Astrocyte of the cerebellum (primary cell): Measurements from ENCODE around the gene PRDM8.
A peak's percentile ranks its signal among the peaks of the same experiment; 100 is the strongest.

Experiments used
- DNase-seq: peaks from one replicate; pipeline ENCODE4 v3.0.0-alpha.2; 2011; ENCODE audit warnings: low read depth
- H3K4me3 ChIP-seq: 2 replicates; pipeline ENCODE4 v1.5.1; 2011; ENCODE audit warnings: mild to moderate bottlenecking, low read depth, low read length, moderate library complexity
- in situ Hi-C: cut with HindIII; loops from 2 replicates; pipeline ENCODE4 v1.10.0; 2017; ENCODE audit warnings: low sequenced_read_pairs
- TF ChIP-seq, protein P1 (sequence below): IDR thresholded peaks from 2 replicates; pipeline ENCODE4 v1.5.1; 2012; ENCODE audit warnings: low read length, low read depth, moderate library complexity, mild to moderate bottlenecking; ENCODE audit errors: missing control alignments

PRDM8 gene

DNA sequence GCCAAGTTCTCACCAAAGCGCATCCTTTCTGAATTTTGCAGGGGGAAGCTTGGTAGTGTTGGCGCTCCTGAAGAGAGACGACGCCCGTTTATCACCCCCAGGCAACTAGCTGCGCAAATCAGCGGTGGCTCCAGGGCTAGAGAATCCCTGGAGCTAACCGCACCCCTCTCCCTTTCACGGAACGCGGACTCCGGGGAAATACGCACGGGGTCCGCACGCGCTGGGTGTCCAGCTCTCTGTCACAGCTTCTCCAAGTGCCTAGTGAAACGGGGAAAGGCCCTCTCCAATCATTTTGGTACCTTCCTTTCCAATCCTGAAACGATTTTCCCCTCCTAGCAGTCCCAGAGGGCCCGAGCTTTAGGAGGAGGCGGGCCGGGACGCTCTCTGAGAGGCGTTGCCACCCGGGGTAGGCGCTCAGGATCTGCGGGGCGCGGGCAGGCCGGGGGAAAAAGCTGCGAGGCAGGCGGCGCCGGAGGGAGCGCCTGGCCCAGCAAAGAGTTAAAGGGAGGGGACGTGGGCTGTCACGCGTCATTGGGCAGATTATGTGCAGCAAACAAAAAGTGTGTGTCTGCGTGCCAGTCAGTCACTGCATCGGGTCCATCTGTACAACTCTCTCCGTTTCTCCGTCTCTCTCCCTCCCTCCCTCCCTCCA, at the start of gene PRDM8:
TSS of gene PRDM8 (plus strand) at position 582 of the 652 bp plus-strand sequence. CDS start 2,578 bp downstream, outside the sequence.
- H3K4me3 ChIP-seq, result peak within 1 kb of the TSS; percentile 47
- no peak for DNase-seq
- TF ChIP-seq, protein P1, sequence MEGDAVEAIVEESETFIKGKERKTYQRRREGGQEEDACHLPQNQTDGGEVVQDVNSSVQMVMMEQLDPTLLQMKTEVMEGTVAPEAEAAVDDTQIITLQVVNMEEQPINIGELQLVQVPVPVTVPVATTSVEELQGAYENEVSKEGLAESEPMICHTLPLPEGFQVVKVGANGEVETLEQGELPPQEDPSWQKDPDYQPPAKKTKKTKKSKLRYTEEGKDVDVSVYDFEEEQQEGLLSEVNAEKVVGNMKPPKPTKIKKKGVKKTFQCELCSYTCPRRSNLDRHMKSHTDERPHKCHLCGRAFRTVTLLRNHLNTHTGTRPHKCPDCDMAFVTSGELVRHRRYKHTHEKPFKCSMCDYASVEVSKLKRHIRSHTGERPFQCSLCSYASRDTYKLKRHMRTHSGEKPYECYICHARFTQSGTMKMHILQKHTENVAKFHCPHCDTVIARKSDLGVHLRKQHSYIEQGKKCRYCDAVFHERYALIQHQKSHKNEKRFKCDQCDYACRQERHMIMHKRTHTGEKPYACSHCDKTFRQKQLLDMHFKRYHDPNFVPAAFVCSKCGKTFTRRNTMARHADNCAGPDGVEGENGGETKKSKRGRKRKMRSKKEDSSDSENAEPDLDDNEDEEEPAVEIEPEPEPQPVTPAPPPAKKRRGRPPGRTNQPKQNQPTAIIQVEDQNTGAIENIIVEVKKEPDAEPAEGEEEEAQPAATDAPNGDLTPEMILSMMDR, result no peak
- in situ Hi-C loops, result no loop called here

DNA sequence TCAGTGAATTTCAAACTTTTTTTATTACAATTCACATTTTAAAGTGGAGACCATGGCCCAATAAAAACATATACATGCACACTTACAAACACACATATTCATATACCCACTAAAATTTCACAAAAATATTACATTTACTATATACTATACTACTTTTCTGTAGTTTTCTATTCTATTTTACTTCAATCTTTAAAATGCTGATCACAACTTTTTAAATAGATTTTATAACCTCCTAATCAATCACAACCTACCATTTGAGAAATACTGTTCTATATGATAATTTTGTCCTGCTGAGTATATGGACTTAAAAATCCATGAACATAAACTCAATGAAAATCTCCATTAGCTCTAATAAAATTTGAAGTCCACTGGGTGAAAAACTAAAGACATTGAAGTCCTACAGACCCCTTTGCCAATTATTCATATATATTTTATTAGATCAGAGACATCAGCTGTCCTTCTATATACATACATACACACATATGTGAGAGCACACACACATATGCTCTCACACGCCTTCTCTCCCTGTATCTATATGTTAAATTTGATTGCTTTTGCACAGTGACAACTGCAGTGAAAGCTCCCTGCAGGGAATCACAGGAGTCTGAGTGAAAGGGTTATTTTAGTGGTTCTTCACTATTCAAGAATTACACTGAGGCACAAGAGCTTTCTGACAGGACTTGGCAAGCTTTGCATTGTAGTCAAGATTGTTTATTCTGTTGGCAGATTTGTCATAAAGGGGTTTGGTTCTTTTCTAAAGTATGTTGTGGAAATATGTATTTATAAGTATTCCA, 46.7 kb upstream of the PRDM8 start:
- H3K4me3 ChIP-seq, result no peak overlapping the region
- TF ChIP-seq, protein P1, result no peak
- in situ Hi-C loops, result no loop called here
- no peak for DNase-seq

DNA sequence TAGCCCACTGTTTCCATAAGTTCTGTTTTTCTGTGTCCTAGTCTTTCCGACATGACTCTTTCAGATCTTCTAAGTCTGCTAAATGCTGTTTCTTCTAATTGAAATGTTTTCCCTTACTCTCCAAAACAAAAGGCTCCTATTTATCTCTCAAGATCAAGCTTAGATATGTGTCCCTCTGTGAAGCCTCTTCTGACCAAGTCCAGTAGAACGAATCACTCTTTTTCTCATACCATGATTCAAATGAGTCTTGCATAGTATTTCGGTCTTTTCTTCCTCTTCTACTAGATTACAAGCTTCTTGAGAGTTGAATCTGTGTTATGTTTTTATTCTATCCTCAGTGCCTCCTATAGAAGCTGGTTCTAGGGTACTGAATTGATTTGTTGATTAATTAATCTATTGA, 45.3 kb upstream of the PRDM8 start:
- no peak for DNase-seq
- TF ChIP-seq, protein P1, result no peak
- no peak overlapping the region for H3K4me3 ChIP-seq
- in situ Hi-C loops, result no loop called here

DNA sequence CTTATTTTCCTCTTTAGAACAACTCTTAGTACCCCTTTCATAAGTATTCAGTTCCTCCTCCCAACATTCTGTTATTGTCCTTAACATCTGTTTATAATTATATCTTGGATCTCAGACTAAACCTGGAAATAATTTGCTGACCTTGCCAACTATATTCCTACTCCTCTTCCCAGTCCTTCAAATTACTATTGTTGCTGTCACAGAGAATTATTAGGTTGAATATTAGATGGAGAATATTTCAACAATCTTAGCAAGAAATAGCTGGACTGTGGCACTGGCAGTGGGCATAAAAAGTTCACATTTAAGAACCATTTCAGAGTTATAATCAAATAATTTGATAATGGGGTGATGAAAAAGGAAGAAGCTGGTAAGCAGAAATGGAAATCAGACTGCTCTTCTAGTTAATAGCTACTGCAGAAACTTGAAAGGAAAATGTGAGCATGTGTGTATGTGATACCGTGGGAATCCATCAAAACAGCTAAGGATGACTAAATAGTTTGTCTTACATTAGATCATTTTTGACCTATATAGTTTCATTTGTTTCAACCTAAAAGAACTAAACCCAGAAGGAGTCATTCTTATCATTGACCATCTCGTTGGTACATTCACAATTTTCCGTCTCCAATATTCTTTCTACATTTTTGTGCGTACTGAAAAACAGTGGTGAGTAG, 43.3 kb upstream of the PRDM8 start:
- TF ChIP-seq, protein P1, result no peak
- in situ Hi-C loops, result no loop called here
- peak; percentile 18 for DNase-seq

DNA sequence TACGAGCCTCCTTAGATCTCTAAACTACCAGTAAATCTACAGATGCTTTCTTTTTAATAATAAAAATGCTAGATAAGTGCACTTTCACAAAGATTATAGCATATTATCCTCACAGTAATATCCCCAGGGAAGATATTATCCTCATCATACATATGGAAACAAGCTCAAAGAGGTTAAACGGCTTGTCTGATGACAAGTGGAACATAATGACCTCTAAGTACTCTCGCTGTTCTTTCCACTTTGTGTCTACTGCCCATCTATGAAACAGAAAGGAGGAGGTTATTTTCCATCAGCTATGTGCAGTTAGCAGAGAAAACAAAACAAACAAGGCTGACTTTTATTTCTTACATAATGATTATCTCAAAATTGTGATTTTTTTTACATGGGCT, 42.8 kb upstream of the PRDM8 start:
- no peak overlapping the region for H3K4me3 ChIP-seq
- DNase-seq, result no peak
- TF ChIP-seq, protein P1, result no peak
- in situ Hi-C loops, result no loop called here

More for the DNA sequence above, 43.3 kb upstream of the PRDM8 start:
- H3K4me3 ChIP-seq, result no peak overlapping the region

DNA sequence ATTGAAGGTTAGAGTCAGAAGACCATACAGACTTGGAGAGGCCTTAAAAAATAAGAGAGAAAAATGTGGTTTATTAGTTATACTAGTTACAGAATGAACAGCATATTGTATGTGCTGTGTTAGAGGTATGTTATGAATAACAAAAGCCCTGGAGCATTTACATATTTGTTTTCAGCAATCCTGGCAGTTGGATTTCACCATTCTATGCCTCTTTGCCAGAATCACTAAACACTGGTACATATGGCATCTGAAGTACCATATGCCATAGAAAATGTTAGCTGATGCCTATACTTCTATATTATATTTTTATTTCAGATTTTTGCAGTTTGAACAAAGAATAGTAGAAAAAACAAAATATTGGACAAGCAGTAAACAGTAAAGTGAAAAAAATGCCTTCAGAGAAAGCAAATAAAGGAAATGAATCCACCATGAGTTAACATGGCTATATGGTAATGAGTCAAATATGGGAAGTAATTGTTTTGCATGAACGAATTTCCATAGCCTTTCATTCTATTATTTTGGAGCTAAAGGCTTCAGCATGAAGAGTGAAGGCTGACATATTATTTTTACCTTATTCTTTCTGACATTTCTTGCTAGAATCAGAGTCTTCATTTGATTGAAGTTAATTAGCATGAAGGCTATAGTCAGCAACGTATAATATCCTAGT, 41.9 kb upstream of the PRDM8 start:
- no peak overlapping the region for H3K4me3 ChIP-seq
- in situ Hi-C loops, result no loop called here
- TF ChIP-seq, protein P1, result no peak
- no peak for DNase-seq
